GOT3 (cell line): ENCODE results near the gene TP53INP2.
"Not testable (repeated sequence)": the region's sequence is repeated elsewhere in the genome, so short reads cannot be mapped to it uniquely, and the experiment has no call there.

ENCODE experiments used
- DNase-seq: peaks from one replicate; lab custom pipeline; 2025; ENCODE audit warnings: mixed read lengths; lab: John Stamatoyannopoulos, UW

TP53INP2 gene

GRCh38 chr20:34704177-34705007 is at the start of gene TP53INP2:
TSS of gene TP53INP2 (plus strand) at chr20:34704344. CDS start at chr20:34708740, 4,396 bp downstream.
- peak; percentile 53 for DNase-seq

GRCh38 chr20:34658654-34659053 is 45.5 kb upstream of the TP53INP2 start:
- DNase-seq = not testable (repeated sequence)

- DNase-seq = not testable (repeated sequence)
Measured at GRCh38 chr20:34661811-34662210, 42.3 kb upstream of the TP53INP2 start.

GRCh38 chr20:34663213-34663943 is 40.8 kb upstream of the TP53INP2 start:
- DNase-seq = no peak

GRCh38 chr20:34664751-34665150 is 39.4 kb upstream of the TP53INP2 start:
- not testable (repeated sequence) for DNase-seq

- DNase-seq = no peak
Measured at GRCh38 chr20:34669094-34669493, 35.0 kb upstream of the TP53INP2 start.

- no peak for DNase-seq
Measured at GRCh38 chr20:34673412-34673811, 30.7 kb upstream of the TP53INP2 start.

- DNase-seq = no peak
Measured at GRCh38 chr20:34675561-34675960, 28.6 kb upstream of the TP53INP2 start.

GRCh38 chr20:34675993-34676641 is 28.0 kb upstream of the TP53INP2 start:
- no peak for DNase-seq

- peak; percentile 87 for DNase-seq
Measured at GRCh38 chr20:34676642-34677373, 27.3 kb upstream of the TP53INP2 start, which contains the start of gene PIGU. TSS of gene PIGU (minus strand) at chr20:34677092. CDS start at chr20:34677085, 7 bp downstream.

GRCh38 chr20:34680586-34681175 is 23.5 kb upstream of the TP53INP2 start:
- DNase-seq = no peak

GRCh38 chr20:34683667-34684066 is 20.5 kb upstream of the TP53INP2 start:
- DNase-seq = no peak

GRCh38 chr20:34689486-34689885 is 14.7 kb upstream of the TP53INP2 start:
- DNase-seq = no peak

- DNase-seq = no peak
Measured at GRCh38 chr20:34691838-34692237, 12.3 kb upstream of the TP53INP2 start.

GRCh38 chr20:34693414-34693813 is 10.7 kb upstream of the TP53INP2 start:
- no peak for DNase-seq

- DNase-seq = no peak
Measured at GRCh38 chr20:34701405-34702085, 2.6 kb upstream of the TP53INP2 start.

GRCh38 chr20:34703061-34703423 is 1.1 kb upstream of the TP53INP2 start:
- no peak for DNase-seq

- no peak for DNase-seq
Measured at GRCh38 chr20:34703424-34704176, 544 bp upstream of the TP53INP2 start.

- no peak for DNase-seq
Measured at GRCh38 chr20:34705008-34705396, 858 bp downstream of the TP53INP2 start.
